ENCODE data around the gene MAML2. TPM values are rescaled to one million over a fixed set of nuclear protein-coding genes. Genes with fewer than 3 reads are reported as not detected.

Gene MAML2
- total and polyA plus RNA-seq, 2 of the 8 experiments (the other 6 are each of a cell fraction or from before 2014, with no cell fraction given) = 3.8 to 6.6 TPM

GRCh38 chr11:96172604-96173003 lies 170.4 kb downstream of the MAML2 start:
- no peak overlapping the region for H2BK12ac ChIP-seq (ENCODE audit: low read depth, low read length)
- no peaks in the 10 kb centered on the region for H3K36me3 ChIP-seq (ENCODE audit: control insufficient read depth in 2 of 4, insufficient read depth in 4 of 4, low read length in 3 of 4)
- H4K20me1 ChIP-seq (replicated peaks in 1 of 2; ENCODE audit: control insufficient read depth in 1 of 2, insufficient read depth in 2 of 2, low read length in 2 of 2) = no peaks in the 10 kb centered on the region
- no peak overlapping the region for H2AK5ac ChIP-seq (ENCODE audit: low read depth, low read length)
- no peaks in the 10 kb centered on the region for H3K27me3 ChIP-seq (replicated peaks in 1 of 4; ENCODE audit: control insufficient read depth in 3 of 4, extremely low read depth in 1 of 4, insufficient read depth in 3 of 4, low read length in 3 of 4)
- H2BK20ac ChIP-seq (ENCODE audit: low read length) = no peak overlapping the region
- H4K8ac ChIP-seq (ENCODE audit: extremely low read depth, insufficient read depth, low read length) = no peak overlapping the region
- DNase-seq (ENCODE audit: low read depth in 1 of 2, low spot score in 2 of 2) (no peak), FAIRE-seq (no peak)
- 91% methylated on average over 1 of the region's 1 CpG; no CpG with 5 or more reads in 1 of the 2 experiments for WGBS, 2 experiments (ENCODE audit: extremely low coverage in 1 of 2, insufficient coverage in 1 of 2, insufficient read length in 1 of 2, insufficient replicate concordance in 2 of 2, low coverage in 1 of 2, low lambda C conversion rate in 2 of 2, missing lambda C conversion rate in 1 of 2)
- POLR2A ChIA-PET (ENCODE audit: partially characterized antibody) = no interaction called here
- H2AFZ ChIP-seq (ENCODE audit: low read length) = no peak overlapping the region
- H3K23ac ChIP-seq (ENCODE audit: insufficient read length) = no peak overlapping the region
- peaks cover 0 to 4% (median 0%) of the 10 kb centered on the region in 4 experiments; a peak in 1 of 7 replicates for H3K4me1 ChIP-seq (replicated peaks in 1 of 4; ENCODE audit: control insufficient read depth in 3 of 4, insufficient read depth in 4 of 4, low read length in 3 of 4)
- H3K4me2 ChIP-seq (ENCODE audit: insufficient read depth in 1 of 2, low read depth in 2 of 2, low read length in 2 of 2) = no peak overlapping the region
- CTCF ChIA-PET (ENCODE audit: partially characterized antibody) = interaction anchor here (0.6 to 0.9 kb wide), 3 partner anchors 11 to 165 kb away, joined by 3 read pairs; no protein-coding TSS in a partner anchor
- no peak overlapping the region for H4K91ac ChIP-seq (replicated peaks; ENCODE audit: insufficient read length, low read length)
- H3K27ac ChIP-seq (ENCODE audit: low read depth, low read length) = no peak overlapping the region
- H3K9me3 ChIP-seq (ENCODE audit: insufficient read depth in 2 of 2, low read depth in 1 of 2, low read length in 1 of 2) = no peaks in the 10 kb centered on the region
- no peak overlapping the region for H3K56ac ChIP-seq (replicated peaks; ENCODE audit: insufficient read length, low read depth, low read length)
- H3K79me2 ChIP-seq (ENCODE audit: control insufficient read depth in 1 of 2, insufficient read depth in 2 of 2, low read length in 2 of 2) = no peaks in the 10 kb centered on the region
- H3K23me2 ChIP-seq (ENCODE audit: low read depth, low read length) = no peaks in the 10 kb centered on the region
- H3K79me1 ChIP-seq (ENCODE audit: low read depth, low read length) = no peaks in the 10 kb centered on the region; the same call in 1 of the 2 replicates
- no peak overlapping the region for H3K9ac ChIP-seq (replicated peaks in 1 of 4; ENCODE audit: extremely low read depth in 1 of 4, low read depth in 3 of 4, low read length in 3 of 4)
- H3K4ac ChIP-seq (replicated peaks; ENCODE audit: insufficient read length, low read depth, low read length) = no peak overlapping the region
- H3K14ac ChIP-seq (ENCODE audit: insufficient read length) = no peak overlapping the region
- H2BK120ac ChIP-seq (replicated peaks; ENCODE audit: low read depth, low read length) = no peak overlapping the region
- no peak overlapping the region for H2BK15ac ChIP-seq (ENCODE audit: low read length)
- no peak overlapping the region for H4K5ac ChIP-seq (ENCODE audit: insufficient read length, low read depth, low read length)
- H3K18ac ChIP-seq (ENCODE audit: extremely low read depth, low read length) = no peak overlapping the region
- no peak overlapping the region for H2BK5ac ChIP-seq (ENCODE audit: low read depth, low read length)
- no peak overlapping the region for H3K4me3 ChIP-seq (ENCODE audit: extremely low read depth in 1 of 4, insufficient read depth in 2 of 4, low read depth in 3 of 4, low read length in 4 of 4)
- TF ChIP-seq TAF7 (optimal IDR thresholded peaks at IDR 0.05; ENCODE audit: borderline replicate concordance, low read depth, low read length) (no peak), CREB1 (IDR thresholded peaks at IDR 0.05) (no peak), SP4 (IDR thresholded peaks at IDR 0.05; ENCODE audit: low read length) (no peak), BACH1 (IDR thresholded peaks at IDR 0.05; ENCODE audit: low read length) (no peak), SUZ12 (IDR thresholded peaks at IDR 0.05; ENCODE audit: low read length) (no peak), HDAC2 (IDR thresholded peaks at IDR 0.05; ENCODE audit: borderline replicate concordance in 1 of 2, low read depth in 2 of 2, low read length in 2 of 2) (no peak), RNF2 (IDR thresholded peaks at IDR 0.05; ENCODE audit: borderline replicate concordance, low read depth, low read length, missing control alignments, poor library complexity, severe bottlenecking) (no peak), TEAD4 (IDR thresholded peaks at IDR 0.05; ENCODE audit: low read depth, low read length) (no peak), POLR2AphosphoS5 (IDR thresholded peaks at IDR 0.05; ENCODE audit: low read depth, low read length) (no peak), ZNF274 (IDR thresholded peaks at IDR 0.05; ENCODE audit: borderline replicate concordance, extremely low read depth, low read length) (no peak), SP1 (IDR thresholded peaks at IDR 0.05; ENCODE audit: low read depth, low read length) (no peak), NRF1 (IDR thresholded peaks at IDR 0.05; ENCODE audit: low read depth, low read length) (no peak), TAF1 (IDR thresholded peaks at IDR 0.05; ENCODE audit: low read depth, low read length) (no peak), YY1 (IDR thresholded peaks at IDR 0.05; ENCODE audit: low read depth, low read length) (no peak), SP2 (IDR thresholded peaks at IDR 0.05; ENCODE audit: low read length) (no peak), CTBP2 (IDR thresholded peaks at IDR 0.05; ENCODE audit: borderline replicate concordance, insufficient read depth, insufficient read length, low read length) (no peak)
